GM13976 (cell line): ENCODE results near the gene DPP6.
A peak's percentile ranks its signal among the peaks of the same experiment; 100 is the strongest.

Source experiments
- DNase-seq: peaks from one replicate; pipeline ENCODE4 v3.0.0; 2012; ENCODE audit warnings: low spot score
- CTCF ChIP-seq: IDR thresholded peaks from 2 replicates; pipeline ENCODE4 v1.5.1; 2012; ENCODE audit warnings: borderline replicate concordance, mild to moderate bottlenecking; ENCODE audit not compliant: insufficient read depth; ENCODE audit errors: extremely low read depth, missing control alignments, control extremely low read depth
- in situ Hi-C: fragments of 300-500 bp; cut with MboI; formaldehyde crosslinking; loops from one replicate; pipeline ENCODE4 v1.12.0; 2022; ENCODE audit warnings: low sequenced_read_pairs, mixed read lengths, inconsistent platforms; ENCODE audit not compliant: unreplicated experiment

Gene DPP6

GRCh38 chr7:154827007-154827406 is 774.8 kb downstream of the DPP6 start:
- in situ Hi-C loops, result no loop called here
- no peak for DNase-seq
- no peak for TF ChIP-seq CTCF

GRCh38 chr7:154832557-154833138 is 780.5 kb downstream of the DPP6 start:
- peak; percentile 54 for DNase-seq
- TF ChIP-seq CTCF, result no peak
- in situ Hi-C loops, result no loop called here

- no peak for DNase-seq
- in situ Hi-C loops, result no loop called here
- TF ChIP-seq CTCF, result no peak
Measured at GRCh38 chr7:154836021-154836448, 783.8 kb downstream of the DPP6 start.

- no peak for DNase-seq
- TF ChIP-seq CTCF, result no peak
- in situ Hi-C loops, result no loop called here
Measured at GRCh38 chr7:154837087-154837486, 784.9 kb downstream of the DPP6 start.

GRCh38 chr7:154837622-154838021 is 785.4 kb downstream of the DPP6 start:
- TF ChIP-seq CTCF, result no peak
- DNase-seq, result no peak
- in situ Hi-C loops, result no loop called here

- in situ Hi-C loops, result no loop called here
- no peak for DNase-seq
- no peak for TF ChIP-seq CTCF
Measured at GRCh38 chr7:154840086-154840485, 787.9 kb downstream of the DPP6 start.
